Measurements from ENCODE around the gene MNT.
"Not testable (repeated sequence)": the region's sequence is repeated elsewhere in the genome, so short reads cannot be mapped to it uniquely, and the experiment has no call there.

MNT gene

GRCh38 chr17:2400877-2401425 lies at the start of gene MNT:
TSS of gene MNT (minus strand) at chr17:2401060. CDS start at chr17:2400712, 348 bp downstream.
- in situ Hi-C loops (cut with MboI; ENCODE audit: low pct_unique_long_range_greater_than_20kb, low sequenced_read_pairs): no loop called here
- peak; percentile 96 for DNase-seq

GRCh38 chr17:2450016-2450650 lies 49.3 kb upstream of the MNT start:
- in situ Hi-C loops (cut with MboI; ENCODE audit: low pct_unique_long_range_greater_than_20kb, low sequenced_read_pairs): no loop called here
- DNase-seq: no peak

- DNase-seq: no peak
- in situ Hi-C loops (cut with MboI; ENCODE audit: low pct_unique_long_range_greater_than_20kb, low sequenced_read_pairs): no loop called here
Measured at GRCh38 chr17:2449486-2449885, 48.6 kb upstream of the MNT start.

GRCh38 chr17:2447479-2447878 lies 46.6 kb upstream of the MNT start:
- in situ Hi-C loops (cut with MboI; ENCODE audit: low pct_unique_long_range_greater_than_20kb, low sequenced_read_pairs); DNase-seq: not testable (repeated sequence)

- DNase-seq: no peak
- in situ Hi-C loops (cut with MboI; ENCODE audit: low pct_unique_long_range_greater_than_20kb, low sequenced_read_pairs): no loop called here
Measured at GRCh38 chr17:2445638-2446037, 44.8 kb upstream of the MNT start.

- no peak for DNase-seq
- in situ Hi-C loops (cut with MboI; ENCODE audit: low pct_unique_long_range_greater_than_20kb, low sequenced_read_pairs): no loop called here
Measured at GRCh38 chr17:2444382-2444781, 43.5 kb upstream of the MNT start.

GRCh38 chr17:2442166-2442565 lies 41.3 kb upstream of the MNT start:
- DNase-seq: no peak
- in situ Hi-C loops (cut with MboI; ENCODE audit: low pct_unique_long_range_greater_than_20kb, low sequenced_read_pairs): no loop called here

GRCh38 chr17:2440930-2441329 lies 40.1 kb upstream of the MNT start:
- no peak for DNase-seq

GRCh38 chr17:2439997-2440396 lies 39.1 kb upstream of the MNT start:
- DNase-seq; in situ Hi-C loops (cut with MboI; ENCODE audit: low pct_unique_long_range_greater_than_20kb, low sequenced_read_pairs): not testable (repeated sequence)

More at GRCh38 chr17:2440930-2441329, 40.1 kb upstream of the MNT start:
- in situ Hi-C loops (cut with MboI; ENCODE audit: low pct_unique_long_range_greater_than_20kb, low sequenced_read_pairs): no loop called here

GRCh38 chr17:2438823-2439222 lies 38.0 kb upstream of the MNT start:
- in situ Hi-C loops (cut with MboI; ENCODE audit: low pct_unique_long_range_greater_than_20kb, low sequenced_read_pairs): no loop called here

GRCh38 chr17:2436316-2436905 lies 35.6 kb upstream of the MNT start:
- in situ Hi-C loops (cut with MboI; ENCODE audit: low pct_unique_long_range_greater_than_20kb, low sequenced_read_pairs): no loop called here
- DNase-seq: no peak

More at GRCh38 chr17:2438823-2439222, 38.0 kb upstream of the MNT start:
- no peak for DNase-seq

- in situ Hi-C loops (cut with MboI; ENCODE audit: low pct_unique_long_range_greater_than_20kb, low sequenced_read_pairs): no loop called here
- no peak for DNase-seq
Measured at GRCh38 chr17:2435862-2436261, 35.0 kb upstream of the MNT start.

GRCh38 chr17:2435181-2435741 lies 34.4 kb upstream of the MNT start:
- in situ Hi-C loops (cut with MboI; ENCODE audit: low pct_unique_long_range_greater_than_20kb, low sequenced_read_pairs): no loop called here
- DNase-seq: no peak

GRCh38 chr17:2433696-2434095 lies 32.8 kb upstream of the MNT start:
- no peak for DNase-seq
- in situ Hi-C loops (cut with MboI; ENCODE audit: low pct_unique_long_range_greater_than_20kb, low sequenced_read_pairs): no loop called here

- in situ Hi-C loops (cut with MboI; ENCODE audit: low pct_unique_long_range_greater_than_20kb, low sequenced_read_pairs): no loop called here
Measured at GRCh38 chr17:2427910-2428309, 27.1 kb upstream of the MNT start.

GRCh38 chr17:2427215-2427614 lies 26.4 kb upstream of the MNT start:
- DNase-seq: no peak
- in situ Hi-C loops (cut with MboI; ENCODE audit: low pct_unique_long_range_greater_than_20kb, low sequenced_read_pairs): no loop called here

More at GRCh38 chr17:2427910-2428309, 27.1 kb upstream of the MNT start:
- no peak for DNase-seq

GRCh38 chr17:2423271-2423670 lies 22.4 kb upstream of the MNT start:
- no peak for DNase-seq
- in situ Hi-C loops (cut with MboI; ENCODE audit: low pct_unique_long_range_greater_than_20kb, low sequenced_read_pairs): no loop called here

GRCh38 chr17:2421315-2422147 lies 20.7 kb upstream of the MNT start:
- DNase-seq: no peak
- in situ Hi-C loops (cut with MboI; ENCODE audit: low pct_unique_long_range_greater_than_20kb, low sequenced_read_pairs): no loop called here

GRCh38 chr17:2420176-2420575 lies 19.3 kb upstream of the MNT start:
- DNase-seq: no peak
- in situ Hi-C loops (cut with MboI; ENCODE audit: low pct_unique_long_range_greater_than_20kb, low sequenced_read_pairs): no loop called here

- DNase-seq: no peak
- in situ Hi-C loops (cut with MboI; ENCODE audit: low pct_unique_long_range_greater_than_20kb, low sequenced_read_pairs): no loop called here
Measured at GRCh38 chr17:2419486-2419885, 18.6 kb upstream of the MNT start.
